ENCODE measurements around the gene TROAP.

TROAP gene

GRCh38 chr12:49322708-49323523 is at the start of gene TROAP:
TROAP (plus strand) TSS chr12:49323255; CDS start chr12:49323609, 354 bp downstream.
- Histone ChIP-seq H3K27ac (ENCODE audit: low read depth, low read length) (peak within 1 kb of the TSS; percentile 45), H3K9me2 (replicated peaks; ENCODE audit: control insufficient read depth, low read length) (no peaks in the 10 kb centered on the region), H3K27me3 (ENCODE audit: control insufficient read depth, low read length) (no peaks in the 10 kb centered on the region), H3K9me3 (ENCODE audit: control insufficient read depth, insufficient read depth, low read length) (no peaks in the 10 kb centered on the region), H3K4me1 (ENCODE audit: control insufficient read depth, low read length) (peaks cover 20% of the 10 kb centered on the region), H4K20me1 (ENCODE audit: control insufficient read depth, insufficient read depth, low read depth, low read length) (no peaks in the 10 kb centered on the region), H3K79me2 (ENCODE audit: control insufficient read depth, low read length) (peaks cover 23% of the 10 kb centered on the region), H3K4me3 (ENCODE audit: low read length) (peak within 1 kb of the TSS; percentile 87), H3K4me2 (ENCODE audit: low read length) (peak within 1 kb of the TSS; percentile 78), H3K36me3 (ENCODE audit: control insufficient read depth, low read length) (peaks cover 42% of the 10 kb centered on the region), H3F3A (ENCODE audit: control insufficient read depth, insufficient read depth) (no peaks in the 10 kb centered on the region)
- TF ChIP-seq CTCF (IDR thresholded peaks at IDR 0.05; ENCODE audit: low read depth, low read length, poor library complexity, severe bottlenecking) = no peak
- TF ChIP-seq EZH2phosphoT487 (IDR thresholded peaks at IDR 0.05; ENCODE audit: borderline replicate concordance, low read length) = no peak

DNA sequence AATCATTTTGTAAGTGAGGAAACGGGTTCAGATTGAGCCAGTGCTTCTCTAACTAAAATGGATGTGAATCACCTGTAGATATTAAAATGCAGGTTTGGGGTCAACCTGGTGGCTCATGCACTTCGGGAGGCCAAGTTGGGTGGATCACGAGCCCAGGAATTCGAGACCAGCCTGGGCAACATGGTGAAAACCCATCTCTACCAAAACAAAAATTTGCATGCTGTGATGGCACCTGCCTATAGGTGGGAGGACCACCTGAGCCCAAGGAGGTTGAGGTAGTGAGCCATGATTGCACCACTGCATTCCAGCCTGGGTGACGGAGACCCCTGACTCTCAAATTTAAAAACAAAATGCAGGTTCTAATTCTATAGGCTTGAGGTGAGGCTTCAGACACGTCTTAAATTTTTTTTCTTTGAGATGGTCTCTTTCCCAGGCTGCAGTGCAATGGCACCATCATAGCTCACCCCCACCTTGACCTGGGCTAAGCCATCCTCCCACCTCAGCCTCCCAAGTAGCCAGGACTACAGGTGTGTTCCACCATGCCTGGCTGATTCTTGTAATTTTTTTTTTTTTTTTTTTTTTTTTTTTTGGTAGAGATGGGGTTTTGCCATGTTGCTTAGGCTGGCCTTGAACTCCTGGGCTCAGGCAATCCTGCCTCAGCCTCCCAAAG is 49.2 kb upstream of the TROAP start:
- H3K4me3 ChIP-seq (ENCODE audit: low read length) = no peak overlapping the region
- peaks cover 48% of the 10 kb centered on the region for H3K36me3 ChIP-seq (ENCODE audit: control insufficient read depth, low read length)
- peaks cover 52% of the 10 kb centered on the region for H3F3A ChIP-seq (ENCODE audit: control insufficient read depth, insufficient read depth)
- TF ChIP-seq CTCF (IDR thresholded peaks at IDR 0.05; ENCODE audit: low read depth, low read length, poor library complexity, severe bottlenecking) (no peak), EZH2phosphoT487 (IDR thresholded peaks at IDR 0.05; ENCODE audit: borderline replicate concordance, low read length) (no peak)
- peaks cover 10% of the 10 kb centered on the region for H3K79me2 ChIP-seq (ENCODE audit: control insufficient read depth, low read length)
- no peaks in the 10 kb centered on the region for H3K27me3 ChIP-seq (ENCODE audit: control insufficient read depth, low read length)
- no peaks in the 10 kb centered on the region for H3K9me2 ChIP-seq (replicated peaks; ENCODE audit: control insufficient read depth, low read length)
- H3K27ac ChIP-seq (ENCODE audit: low read depth, low read length) = no peak overlapping the region
- H3K4me2 ChIP-seq (ENCODE audit: low read length) = no peak overlapping the region
- 0 out of 2 replicates have a peak, but pooled peaks cover 7% of the 10 kb centered on the region for H4K20me1 ChIP-seq (ENCODE audit: control insufficient read depth, insufficient read depth, low read depth, low read length)
- no peaks in the 10 kb centered on the region for H3K4me1 ChIP-seq (ENCODE audit: control insufficient read depth, low read length)
- no peaks in the 10 kb centered on the region for H3K9me3 ChIP-seq (ENCODE audit: control insufficient read depth, insufficient read depth, low read length)

GRCh38 chr12:49274396-49275069 is 48.5 kb upstream of the TROAP start:
- Histone ChIP-seq H3K36me3 (ENCODE audit: control insufficient read depth, low read length) (peaks cover 41% of the 10 kb centered on the region), H3K9me3 (ENCODE audit: control insufficient read depth, insufficient read depth, low read length) (no peaks in the 10 kb centered on the region), H3K4me2 (ENCODE audit: low read length) (no peak overlapping the region), H3F3A (ENCODE audit: control insufficient read depth, insufficient read depth) (peaks cover 52% of the 10 kb centered on the region), H3K4me3 (ENCODE audit: low read length) (no peak overlapping the region), H4K20me1 (ENCODE audit: control insufficient read depth, insufficient read depth, low read depth, low read length) (0 out of 2 replicates have a peak, but pooled peaks cover 6% of the 10 kb centered on the region), H3K27me3 (ENCODE audit: control insufficient read depth, low read length) (no peaks in the 10 kb centered on the region), H3K4me1 (ENCODE audit: control insufficient read depth, low read length) (no peaks in the 10 kb centered on the region), H3K27ac (ENCODE audit: low read depth, low read length) (no peak overlapping the region), H3K9me2 (replicated peaks; ENCODE audit: control insufficient read depth, low read length) (no peaks in the 10 kb centered on the region), H3K79me2 (ENCODE audit: control insufficient read depth, low read length) (peaks cover 7% of the 10 kb centered on the region; the same call in 1 of the 2 replicates)
- TF ChIP-seq EZH2phosphoT487 (IDR thresholded peaks at IDR 0.05; ENCODE audit: borderline replicate concordance, low read length) (no peak), CTCF (IDR thresholded peaks at IDR 0.05; ENCODE audit: low read depth, low read length, poor library complexity, severe bottlenecking) (no peak)

All from DOHH2 (cell line).